HG03108 (cell line): ENCODE data around the gene TSPY10.
"Not testable (repeated sequence)": the region's sequence is repeated elsewhere in the genome, so short reads cannot be mapped to it uniquely, and the experiment has no call there.

Experiments
- ATAC-seq: cut with Tn5 transposase; IDR thresholded peaks from one replicate; pipeline ENCODE4 v1.9.1; 2021; ENCODE audit warnings: moderate library complexity; ENCODE audit not compliant: unreplicated experiment

The TSPY10 gene

GRCh38 chrY:9527580-9527979 is at the start of gene TSPY10:
Gene TSPY10 (plus strand): TSS chrY:9527880. CDS start chrY:9527926, 46 bp downstream.
- not testable (repeated sequence) for ATAC-seq

GRCh38 chrY:9486967-9487366 is 40.7 kb upstream of the TSPY10 start, which contains the start of gene TSPY9:
Gene TSPY9 (plus strand): TSS chrY:9487267. CDS start chrY:9487313, 46 bp downstream.
- not testable (repeated sequence) for ATAC-seq

- ATAC-seq, result not testable (repeated sequence)
These were observed 23.3 kb upstream of the TSPY10 start for GRCh38 chrY:9504396-9504795.

GRCh38 chrY:9516287-9516686 is 11.4 kb upstream of the TSPY10 start:
- not testable (repeated sequence) for ATAC-seq
